ENCODE measurements around the gene SEC22C.

The SEC22C gene

DNA sequence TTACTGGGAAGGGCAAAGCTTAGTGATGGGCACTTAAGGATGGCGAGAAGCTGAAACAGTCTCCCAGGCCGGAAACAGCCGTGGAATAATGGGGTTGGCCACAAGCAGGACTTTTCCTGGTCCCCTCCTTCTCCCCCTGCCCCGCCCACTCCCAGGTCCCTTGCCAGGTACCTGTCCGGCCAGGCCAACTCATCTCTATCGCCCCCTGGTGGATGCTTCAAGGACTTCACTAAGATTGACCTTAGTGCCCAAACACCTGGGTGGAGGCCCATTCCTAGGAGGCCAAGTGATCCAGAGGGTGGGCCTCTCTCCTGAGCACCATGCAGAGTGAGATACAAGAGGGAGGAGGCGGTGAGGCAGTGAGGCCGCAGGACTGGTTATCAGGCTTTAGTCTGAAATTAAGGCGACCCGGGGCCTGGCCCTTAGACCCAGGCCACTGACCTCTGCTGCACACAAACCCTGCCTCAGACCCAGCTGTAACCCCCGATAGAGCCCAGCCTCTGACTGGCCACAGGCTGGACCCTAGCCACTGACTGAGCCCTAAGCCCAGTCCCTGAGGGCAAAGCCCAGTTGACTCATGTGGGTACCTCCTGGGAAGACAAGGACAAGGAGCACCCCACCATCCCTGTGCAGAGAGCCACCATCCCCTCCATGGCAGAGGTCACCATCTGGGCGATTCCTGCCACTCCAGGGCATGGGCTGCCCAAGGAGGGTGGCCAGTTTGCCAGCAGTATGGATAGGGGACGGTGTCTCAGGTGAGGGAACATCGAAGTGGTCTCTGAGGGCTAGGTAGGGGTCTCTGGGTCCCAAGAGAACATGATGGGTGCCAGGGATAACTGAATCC is 41.7 kb downstream of the SEC22C start:
- in situ Hi-C loops (cut with MboI; ENCODE audit: low sequenced_read_pairs) = loop anchor here (25.0 kb wide), 1 partner anchor 278 kb away; the partner anchor contains the start of gene CCK

DNA sequence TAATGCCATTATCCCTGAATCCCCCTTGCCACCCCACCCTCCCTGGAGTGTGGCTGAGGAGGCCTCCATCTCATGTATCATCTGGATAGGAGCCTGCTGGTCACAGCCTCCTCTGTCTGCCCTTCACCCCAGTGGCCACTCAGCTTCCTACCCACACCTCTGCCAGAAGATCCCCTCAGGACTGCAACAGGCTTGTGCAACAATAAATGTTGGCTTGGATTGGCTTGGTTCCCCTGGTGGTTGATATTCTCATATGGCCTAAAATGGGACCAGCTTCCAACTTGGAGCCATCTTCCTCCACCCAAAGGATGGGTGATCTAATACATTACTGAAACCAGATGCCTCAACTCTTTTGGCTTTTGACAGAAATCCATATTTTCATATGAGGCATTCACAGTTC is 44.4 kb downstream of the SEC22C start:
- in situ Hi-C loops (cut with MboI; ENCODE audit: low sequenced_read_pairs) = loop anchor here (25.0 kb wide), 1 partner anchor 275 kb away; the partner anchor contains the start of gene CCK

DNA sequence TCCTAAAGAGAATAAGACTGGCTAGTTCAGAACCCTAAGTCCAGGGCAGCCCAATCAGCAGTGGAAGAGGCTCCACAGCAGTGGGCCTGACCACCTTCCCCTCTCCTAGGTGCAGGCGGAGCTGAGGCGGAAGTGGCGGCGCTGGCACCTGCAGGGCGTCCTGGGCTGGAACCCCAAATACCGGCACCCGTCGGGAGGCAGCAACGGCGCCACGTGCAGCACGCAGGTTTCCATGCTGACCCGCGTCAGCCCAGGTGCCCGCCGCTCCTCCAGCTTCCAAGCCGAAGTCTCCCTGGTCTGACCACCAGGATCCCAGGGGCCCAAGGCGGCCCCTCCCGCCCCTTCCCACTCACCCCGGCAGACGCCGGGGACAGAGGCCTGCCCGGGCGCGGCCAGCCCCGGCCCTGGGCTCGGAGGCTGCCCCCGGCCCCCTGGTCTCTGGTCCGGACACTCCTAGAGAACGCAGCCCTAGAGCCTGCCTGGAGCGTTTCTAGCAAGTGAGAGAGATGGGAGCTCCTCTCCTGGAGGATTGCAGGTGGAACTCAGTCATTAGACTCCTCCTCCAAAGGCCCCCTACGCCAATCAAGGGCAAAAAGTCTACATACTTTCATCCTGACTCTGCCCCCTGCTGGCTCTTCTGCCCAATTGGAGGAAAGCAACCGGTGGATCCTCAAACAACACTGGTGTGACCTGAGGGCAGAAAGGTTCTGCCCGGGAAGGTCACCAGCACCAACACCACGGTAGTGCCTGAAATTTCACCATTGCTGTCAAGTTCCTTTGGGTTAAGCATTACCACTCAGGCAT is 45.6 kb downstream of the SEC22C start:
- in situ Hi-C loops (cut with MboI; ENCODE audit: low sequenced_read_pairs) = loop anchor here (25.0 kb wide), 1 partner anchor 274 kb away; the partner anchor contains the start of gene CCK

DNA sequence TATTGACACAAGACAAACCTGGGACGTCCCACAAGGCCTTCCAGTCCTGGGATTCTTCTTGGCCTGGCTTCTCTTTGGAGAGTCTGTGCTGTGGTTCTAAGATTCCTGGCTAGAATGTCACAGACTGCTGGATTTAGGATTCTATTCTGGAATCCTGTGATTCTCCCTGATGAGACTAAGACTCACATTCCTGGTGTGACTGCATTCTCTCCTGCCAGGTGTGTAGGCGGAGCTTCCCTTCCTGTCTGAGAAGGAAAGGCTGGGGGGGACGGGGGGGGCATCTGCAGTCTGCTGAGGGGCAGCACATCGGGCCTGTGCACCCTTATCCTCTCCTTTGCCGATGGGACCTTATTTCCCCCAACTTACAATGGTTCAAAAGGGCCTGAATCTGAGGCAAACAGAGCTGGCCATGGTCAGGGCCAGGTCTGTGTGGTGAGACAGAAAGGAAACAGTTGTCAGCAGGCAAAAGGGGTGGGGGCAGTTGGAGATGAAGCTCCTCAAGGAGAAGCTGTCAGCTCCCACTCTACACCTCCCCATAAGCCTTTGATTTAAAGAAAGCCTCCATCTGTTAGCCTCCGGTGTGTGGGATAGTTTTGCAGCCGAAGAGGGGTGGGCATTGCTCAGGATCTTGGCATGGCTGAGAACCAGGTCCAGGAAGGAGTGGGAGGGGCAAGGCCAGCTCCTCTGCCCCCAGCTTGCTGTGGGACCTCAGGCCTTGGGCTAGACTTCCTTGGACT is 48.4 kb downstream of the SEC22C start:
- in situ Hi-C loops (cut with MboI; ENCODE audit: low sequenced_read_pairs) = loop anchor here (25.0 kb wide), 1 partner anchor 271 kb away; the partner anchor contains the start of gene CCK

DNA sequence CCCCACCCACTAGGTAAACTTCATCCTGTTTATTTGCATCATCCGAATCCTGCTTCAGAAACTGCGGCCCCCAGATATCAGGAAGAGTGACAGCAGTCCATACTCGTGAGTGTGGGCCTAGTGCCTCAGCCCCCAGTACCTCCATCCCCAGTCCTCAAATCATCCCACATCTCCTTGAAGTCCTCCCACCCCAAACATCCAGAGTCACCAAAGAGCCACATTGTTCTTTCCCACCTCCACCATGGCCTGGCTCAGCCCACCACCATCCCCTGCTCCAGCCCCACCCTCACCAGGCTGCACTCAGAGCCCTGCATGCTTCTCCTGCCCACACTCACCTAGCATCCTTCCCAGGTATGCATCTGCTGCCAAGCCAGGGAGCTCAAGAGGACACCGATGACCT is 49.5 kb downstream of the SEC22C start:
- in situ Hi-C loops (cut with MboI; ENCODE audit: low sequenced_read_pairs) = loop anchor here (25.0 kb wide), 1 partner anchor 270 kb away; the partner anchor contains the start of gene CCK

DNA sequence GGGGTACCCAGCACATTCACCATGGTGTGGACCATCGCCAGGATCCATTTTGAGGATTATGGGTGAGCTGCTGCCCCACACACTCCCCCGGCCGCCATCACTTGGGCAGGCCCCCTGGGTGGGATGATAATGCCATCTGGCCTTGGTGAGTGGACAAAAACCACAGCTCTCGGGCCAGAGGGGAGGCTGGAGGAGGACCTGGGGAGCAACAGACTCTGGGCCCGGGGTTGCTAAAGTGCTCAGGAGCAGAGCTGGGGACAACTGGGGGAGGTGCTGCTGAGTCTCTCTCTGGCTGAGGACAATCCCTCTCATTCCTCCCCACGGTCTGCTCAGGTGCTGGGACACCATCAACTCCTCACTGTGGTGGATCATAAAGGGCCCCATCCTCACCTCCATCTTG is 50.3 kb downstream of the SEC22C start:
- in situ Hi-C loops (cut with MboI; ENCODE audit: low sequenced_read_pairs) = loop anchor here (25.0 kb wide), 1 partner anchor 269 kb away; the partner anchor contains the start of gene CCK

DNA sequence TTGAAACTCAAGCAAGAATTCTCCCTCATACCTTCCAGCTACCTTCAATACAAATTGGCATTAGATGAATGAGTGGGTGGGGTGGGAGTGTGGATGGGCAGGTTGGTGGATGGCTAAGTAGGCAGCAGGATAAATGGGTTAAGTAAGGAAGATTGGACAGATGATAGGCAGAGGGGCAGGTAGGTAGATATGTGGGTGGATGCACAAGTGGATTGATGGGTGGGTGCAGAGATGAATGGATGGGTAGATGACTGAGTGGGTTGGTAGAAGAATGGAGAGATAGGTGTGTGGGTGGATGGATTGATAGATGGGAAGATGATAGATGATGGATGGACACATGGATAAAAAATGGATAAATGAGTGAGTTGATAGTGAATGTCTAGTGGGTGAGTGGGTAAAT is 51.7 kb downstream of the SEC22C start:
- in situ Hi-C loops (cut with MboI; ENCODE audit: low sequenced_read_pairs) = loop anchor here (25.0 kb wide), 1 partner anchor 268 kb away; the partner anchor contains the start of gene CCK

DNA sequence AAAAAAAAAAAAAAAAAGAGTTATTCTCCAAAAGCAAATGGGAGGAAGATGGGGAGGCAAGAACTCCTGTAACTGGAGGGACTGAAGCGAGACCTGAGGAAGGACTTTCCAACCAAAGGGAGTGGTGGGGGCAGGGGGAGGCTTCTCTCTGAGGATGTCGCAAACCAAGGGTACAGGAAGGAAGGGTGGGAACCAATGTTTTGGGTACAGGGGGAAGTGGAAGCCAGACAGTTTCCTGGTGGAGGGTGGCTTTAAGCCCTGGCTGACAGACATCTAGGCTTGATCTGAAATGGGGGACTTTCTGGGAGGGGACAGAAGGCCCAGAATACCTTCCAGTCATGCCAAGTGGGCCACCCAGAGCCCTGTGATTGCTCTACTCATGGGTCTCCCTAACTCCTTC is 52.3 kb downstream of the SEC22C start:
- in situ Hi-C loops (cut with MboI; ENCODE audit: low sequenced_read_pairs) = loop anchor here (25.0 kb wide), 1 partner anchor 267 kb away; the partner anchor contains the start of gene CCK

DNA sequence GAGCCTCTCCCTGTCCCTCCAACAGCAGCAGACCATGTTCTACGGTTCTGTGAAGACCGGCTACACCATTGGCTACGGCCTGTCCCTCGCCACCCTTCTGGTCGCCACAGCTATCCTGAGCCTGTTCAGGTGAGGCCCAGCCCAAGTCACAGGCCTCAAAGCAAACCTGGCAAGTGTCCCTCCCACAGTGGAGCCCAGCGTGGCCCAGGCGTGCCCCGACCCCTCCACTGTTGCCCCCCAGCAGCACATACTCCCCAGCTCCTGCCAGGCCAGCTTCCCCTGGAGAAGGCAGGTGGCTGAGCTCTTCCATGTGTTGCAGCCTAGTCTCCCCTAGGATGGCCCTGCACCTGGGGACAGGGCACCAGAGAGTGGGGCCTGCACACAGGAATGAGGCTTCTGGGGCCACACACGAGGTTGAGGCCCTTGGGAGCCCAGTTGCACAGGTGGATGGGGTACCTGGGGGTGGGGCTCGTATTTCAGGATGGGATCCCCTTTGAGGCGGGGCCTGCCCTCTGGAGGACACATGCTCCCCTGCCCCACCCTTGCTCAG is 54.3 kb downstream of the SEC22C start:
- in situ Hi-C loops (cut with MboI; ENCODE audit: low sequenced_read_pairs) = loop anchor here (25.0 kb wide), 1 partner anchor 265 kb away; the partner anchor contains the start of gene CCK

DNA sequence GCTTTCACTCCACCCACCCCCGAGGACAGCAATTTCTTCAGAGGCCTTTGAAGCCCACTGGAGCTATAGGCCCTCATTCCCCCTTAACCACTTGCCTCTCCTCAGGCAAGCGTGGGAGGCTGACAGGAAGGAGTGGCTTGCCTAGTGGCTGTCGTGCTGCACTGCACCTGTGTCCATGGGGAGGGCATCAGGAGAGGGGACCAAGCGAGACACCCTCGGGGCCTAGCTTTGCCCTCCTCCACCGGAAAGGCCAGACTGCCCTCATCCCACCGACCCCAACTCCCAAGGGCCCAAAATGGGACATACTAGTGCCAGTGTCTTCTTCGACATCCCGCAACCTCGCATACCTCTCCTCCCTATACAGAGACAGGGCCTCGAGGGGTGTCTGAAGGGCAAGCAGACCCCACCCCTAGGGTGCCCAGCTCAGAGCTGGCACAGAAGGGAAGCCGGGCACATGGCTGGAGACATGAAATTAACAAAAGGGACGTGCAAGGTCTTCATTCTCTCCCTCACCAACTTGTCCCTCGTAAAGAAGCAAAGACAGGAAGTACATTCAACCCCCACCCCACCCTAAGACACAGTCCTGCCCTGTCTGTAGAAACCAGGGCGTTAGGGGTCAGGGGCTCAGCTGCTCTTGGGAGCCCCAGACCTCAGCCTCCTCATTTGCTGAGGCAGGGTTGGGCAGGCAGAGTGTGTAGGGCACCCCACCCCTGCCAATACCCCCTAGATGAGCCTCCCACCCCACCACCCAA is 55.0 kb downstream of the SEC22C start:
- in situ Hi-C loops (cut with MboI; ENCODE audit: low sequenced_read_pairs) = loop anchor here (25.0 kb wide), 1 partner anchor 264 kb away; the partner anchor contains the start of gene CCK

DNA sequence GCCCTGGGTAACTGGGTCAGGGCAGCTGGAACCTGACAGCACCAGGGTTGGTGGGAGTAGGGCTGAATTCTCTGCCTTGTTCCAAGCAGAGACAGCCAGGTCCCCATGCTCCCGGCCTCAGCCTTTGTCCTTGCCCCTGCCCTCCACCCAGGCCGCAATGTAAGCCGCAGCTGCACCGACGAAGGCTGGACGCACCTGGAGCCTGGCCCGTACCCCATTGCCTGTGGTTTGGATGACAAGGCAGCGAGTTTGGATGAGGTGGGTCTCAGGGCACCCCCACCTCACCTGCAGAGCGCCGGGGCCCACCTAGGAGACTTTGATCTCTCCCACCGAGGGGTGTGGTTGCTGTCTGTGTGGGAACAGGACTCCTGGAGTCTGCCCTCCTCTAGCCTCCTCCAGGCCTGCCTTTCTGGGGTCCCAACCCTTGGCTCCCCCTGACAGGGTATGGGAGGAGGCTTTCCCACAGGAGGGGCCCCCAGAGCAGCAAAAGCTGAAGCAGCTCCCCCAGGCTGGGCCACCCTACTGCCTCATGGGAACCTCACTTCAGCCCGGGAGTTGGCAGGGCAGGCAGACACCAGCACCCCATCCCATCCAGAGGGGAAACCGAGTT is 55.9 kb downstream of the SEC22C start:
- in situ Hi-C loops (cut with MboI; ENCODE audit: low sequenced_read_pairs) = loop anchor here (25.0 kb wide), 1 partner anchor 264 kb away; the partner anchor contains the start of gene CCK

DNA sequence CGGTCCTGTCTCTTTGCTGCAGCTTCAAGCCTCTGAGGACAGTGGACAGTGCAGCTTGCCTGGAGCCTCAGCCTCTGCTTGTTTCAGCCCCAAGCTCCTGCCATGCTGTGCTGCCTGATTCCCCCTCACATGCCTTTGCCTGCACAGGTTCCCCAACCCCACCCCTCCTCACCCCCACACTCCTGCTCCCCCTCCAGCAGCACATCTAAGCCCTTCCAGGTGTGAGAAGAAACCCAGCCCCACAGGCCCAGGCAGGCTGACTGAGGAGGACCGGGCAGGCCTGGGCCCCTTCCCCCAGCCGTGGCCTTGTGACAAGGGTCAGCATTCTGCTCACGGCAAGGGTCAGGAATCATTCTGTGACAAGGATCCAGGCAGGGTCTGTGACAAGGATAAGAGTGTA is 56.6 kb downstream of the SEC22C start:
- in situ Hi-C loops (cut with MboI; ENCODE audit: low sequenced_read_pairs) = loop anchor here (25.0 kb wide), 1 partner anchor 263 kb away; the partner anchor contains the start of gene CCK

DNA sequence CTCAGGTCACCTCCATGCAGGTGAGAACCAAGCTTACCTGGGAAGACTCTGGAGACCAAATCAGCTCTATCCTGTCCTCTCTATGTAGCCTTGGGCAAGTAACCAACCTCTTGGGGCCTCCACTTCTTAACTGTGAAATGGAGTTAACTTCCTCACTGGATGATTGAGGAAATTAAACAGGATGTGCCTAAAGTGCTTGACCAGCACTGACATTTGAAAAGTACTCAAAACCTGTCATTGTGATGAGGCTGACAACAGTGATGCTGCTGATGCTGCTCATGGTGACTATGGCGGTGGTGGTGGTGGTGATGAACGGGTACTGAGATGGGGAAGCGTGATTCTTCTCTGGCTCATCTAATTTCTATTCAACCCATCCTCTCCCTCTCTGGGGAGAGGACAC is 57.0 kb downstream of the SEC22C start:
- in situ Hi-C loops (cut with MboI; ENCODE audit: low sequenced_read_pairs) = loop anchor here (25.0 kb wide), 1 partner anchor 262 kb away; the partner anchor contains the start of gene CCK

DNA sequence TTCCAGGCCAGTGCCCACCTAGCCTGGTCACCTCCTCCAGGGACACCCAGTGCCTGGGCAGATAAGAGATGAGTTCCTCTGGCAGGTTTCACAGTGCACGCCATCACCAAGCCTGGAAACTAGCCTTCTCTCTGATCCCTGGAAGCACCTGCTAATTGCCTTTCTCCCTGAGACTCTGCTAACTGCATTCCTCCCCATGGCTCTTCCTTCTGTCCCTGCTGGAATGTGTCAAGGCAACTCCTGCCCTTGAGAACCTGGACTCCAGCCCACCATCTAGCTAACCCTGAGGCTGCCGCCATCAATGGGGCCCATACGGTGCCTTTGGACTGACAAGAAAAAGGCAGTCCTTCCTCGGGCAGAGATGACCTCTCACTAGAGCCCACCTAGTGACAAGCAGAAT is 60.9 kb downstream of the SEC22C start:
- in situ Hi-C loops (cut with MboI; ENCODE audit: low sequenced_read_pairs) = no loop called here

DNA sequence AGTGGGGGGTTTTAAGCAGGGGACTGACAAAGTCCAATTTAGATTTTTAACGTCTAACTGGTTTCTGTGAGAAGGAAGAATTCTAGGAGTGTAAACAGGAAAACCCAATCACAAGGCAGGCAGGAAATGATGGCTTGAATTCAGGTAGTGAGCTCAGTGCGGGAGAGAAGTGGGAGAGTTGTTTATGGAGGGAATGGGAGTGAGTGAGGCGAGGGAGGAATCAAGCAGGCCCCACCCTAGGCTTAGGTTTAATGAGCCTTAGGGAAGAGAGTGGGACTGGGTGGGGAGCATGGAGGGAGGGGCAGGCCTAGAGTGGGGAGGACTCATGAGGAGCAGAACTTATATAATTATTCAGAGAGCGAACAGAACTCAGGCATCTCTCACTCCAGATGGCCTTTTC is 61.4 kb downstream of the SEC22C start:
- in situ Hi-C loops (cut with MboI; ENCODE audit: low sequenced_read_pairs) = no loop called here

DNA sequence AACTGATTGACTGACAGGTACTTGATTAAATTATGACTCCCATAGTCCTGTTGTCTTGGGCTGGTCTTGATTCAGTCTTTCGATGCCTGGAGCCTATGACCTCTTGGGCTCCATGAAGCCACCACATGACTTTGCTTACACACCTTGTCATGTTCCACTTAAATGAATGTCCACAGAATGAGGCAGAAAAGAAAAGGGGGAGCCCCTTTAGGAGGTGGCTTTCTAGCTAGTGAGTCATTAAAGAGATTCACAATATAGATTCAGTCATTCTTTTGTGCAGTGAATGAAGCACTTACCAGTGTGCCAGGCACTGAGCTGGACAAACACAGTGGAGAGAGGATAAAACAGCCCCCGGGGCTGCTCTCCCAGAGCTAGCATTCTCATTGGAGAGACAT is 62.2 kb downstream of the SEC22C start:
- in situ Hi-C loops (cut with MboI; ENCODE audit: low sequenced_read_pairs) = no loop called here

DNA sequence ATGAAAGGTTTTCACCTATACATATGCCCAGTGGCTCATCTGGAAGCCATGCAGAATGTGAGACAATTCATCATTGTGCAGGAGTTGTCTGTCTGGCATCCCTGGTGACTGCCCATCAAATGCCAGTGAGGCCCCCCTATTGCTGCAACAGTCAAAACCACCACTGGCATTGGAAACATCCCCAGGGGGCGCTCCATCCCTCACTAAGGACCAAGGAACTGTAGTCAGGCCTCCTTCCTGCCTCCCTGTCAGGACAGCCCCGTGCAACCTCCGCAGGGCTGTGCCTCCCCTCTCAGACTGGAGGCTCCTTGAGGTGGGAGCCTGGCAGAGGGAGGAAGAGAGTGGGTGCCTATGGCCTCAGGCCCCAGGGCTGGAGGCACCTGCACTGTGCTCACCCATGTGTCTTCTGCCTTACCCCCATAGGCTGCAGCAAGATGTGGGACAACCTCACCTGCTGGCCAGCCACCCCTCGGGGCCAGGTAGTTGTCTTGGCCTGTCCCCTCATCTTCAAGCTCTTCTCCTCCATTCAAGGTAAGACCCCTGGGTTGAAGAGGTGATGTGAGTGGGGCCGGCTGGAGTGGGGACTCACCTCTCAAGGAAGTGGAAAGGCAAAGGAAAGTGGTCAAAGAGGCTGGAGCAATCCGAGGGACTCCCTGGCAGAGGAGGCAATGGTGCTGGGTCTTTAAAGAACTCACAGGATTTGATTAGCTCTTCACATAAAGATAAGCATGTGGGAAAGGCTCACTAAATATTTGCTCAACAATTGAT is 62.8 kb downstream of the SEC22C start:
- in situ Hi-C loops (cut with MboI; ENCODE audit: low sequenced_read_pairs) = no loop called here

DNA sequence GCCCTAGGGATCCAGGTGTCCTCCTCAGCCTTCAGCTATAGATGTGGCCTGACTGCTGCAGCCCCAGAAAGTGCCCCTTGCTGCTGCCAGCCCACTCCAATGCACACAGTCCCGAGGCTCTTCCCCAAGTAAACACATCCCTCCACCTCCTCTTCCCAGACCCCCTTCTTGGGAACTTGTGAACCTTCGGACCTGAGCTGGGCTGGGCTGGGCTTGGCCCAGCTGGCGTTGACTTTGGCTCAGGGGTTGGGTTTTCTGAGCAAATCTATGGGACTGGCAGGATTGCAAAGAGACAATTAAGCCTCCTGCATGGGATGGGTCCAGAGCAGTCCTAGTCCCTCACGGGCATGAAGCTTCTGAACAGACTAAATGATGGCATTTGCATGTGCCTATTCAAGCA is 64.7 kb downstream of the SEC22C start:
- in situ Hi-C loops (cut with MboI; ENCODE audit: low sequenced_read_pairs) = no loop called here

All from HL-60/S4 treated with phorbol 12-myristate 13-acetate at 8.2 ng/mL for 4 days and 3 days (cell line).